HT-29 (cell line): ENCODE results near the gene ALPL. TPM values are rescaled to one million over a fixed set of nuclear protein-coding genes. Genes with fewer than 3 reads are reported as not detected.
"Not testable (repeated sequence)": the region's sequence is repeated elsewhere in the genome, so short reads cannot be mapped to it uniquely, and the experiment has no call there.

Experiments used
- DNase-seq: peaks from one replicate; pipeline ENCODE4 v3.0.0-alpha.2; 2015; ENCODE audit warnings: low spot score
- total RNA-seq: library from RNA; depleted of rRNA; stranded (reverse); fragments of >200 nt; shearing (Covaris generic); gene quantifications from 2 replicates; pipeline ENCODE4 v1.2.3, GENCODE V29; 2014; rRNA removed

ALPL gene
- total RNA-seq, result not detected in 2 replicates

- DNase-seq, result no peak
Measured at GRCh38 chr1:21509351-21510112, at the start of gene ALPL. Gene ALPL, plus strand, starts transcription at chr1:21509423. Its CDS starts 44,659 bp downstream, at chr1:21554082.

DNA sequence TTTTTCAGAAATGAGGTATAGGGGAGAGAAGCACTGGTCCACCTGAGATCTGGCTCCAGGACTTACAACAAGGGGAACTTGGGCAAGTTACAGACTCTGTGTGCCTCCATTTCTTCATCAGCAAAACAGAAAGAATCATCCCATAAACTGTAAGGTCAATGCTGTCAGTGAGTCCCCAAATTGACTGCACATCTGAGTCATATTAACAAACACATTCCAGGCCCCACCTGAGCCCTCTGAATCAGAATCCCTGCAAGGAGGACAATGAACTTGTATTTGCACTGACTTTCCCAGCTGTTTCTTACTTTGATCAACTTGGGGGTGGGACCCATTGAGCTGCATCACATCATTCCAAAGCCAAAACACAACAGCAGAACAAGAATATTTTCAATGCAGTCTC, 44.1 kb upstream of the ALPL start:
- DNase-seq, result not testable (repeated sequence)

GRCh38 chr1:21467946-21468345, 41.3 kb upstream of the ALPL start:
- DNase-seq, result not testable (repeated sequence)

DNA sequence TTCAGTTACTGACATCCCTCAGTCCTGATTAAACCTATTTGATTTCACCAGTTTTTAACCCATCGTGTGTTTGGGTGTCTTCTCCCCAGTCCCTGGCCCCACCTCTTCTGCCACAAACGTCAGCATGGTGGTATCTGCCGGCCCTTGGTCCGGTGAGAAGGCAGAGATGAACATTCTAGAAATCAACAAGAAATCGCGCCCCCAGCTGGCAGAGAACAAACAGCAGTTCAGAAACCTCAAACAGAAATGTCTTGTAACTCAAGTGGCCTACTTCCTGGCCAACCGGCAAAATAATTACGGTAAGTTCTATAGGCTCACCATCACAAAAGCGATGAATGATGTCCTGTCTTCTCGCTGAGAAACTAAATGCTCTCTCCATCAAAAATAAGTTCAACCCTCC, 40.6 kb upstream of the ALPL start:
- DNase-seq, result peak; percentile 29

- DNase-seq, result no peak
Measured at GRCh38 chr1:21469581-21469980, 39.6 kb upstream of the ALPL start.

- no peak for DNase-seq
Measured at GRCh38 chr1:21472861-21473260, 36.4 kb upstream of the ALPL start.

GRCh38 chr1:21478356-21478755, 30.9 kb upstream of the ALPL start:
- DNase-seq, result no peak

DNA sequence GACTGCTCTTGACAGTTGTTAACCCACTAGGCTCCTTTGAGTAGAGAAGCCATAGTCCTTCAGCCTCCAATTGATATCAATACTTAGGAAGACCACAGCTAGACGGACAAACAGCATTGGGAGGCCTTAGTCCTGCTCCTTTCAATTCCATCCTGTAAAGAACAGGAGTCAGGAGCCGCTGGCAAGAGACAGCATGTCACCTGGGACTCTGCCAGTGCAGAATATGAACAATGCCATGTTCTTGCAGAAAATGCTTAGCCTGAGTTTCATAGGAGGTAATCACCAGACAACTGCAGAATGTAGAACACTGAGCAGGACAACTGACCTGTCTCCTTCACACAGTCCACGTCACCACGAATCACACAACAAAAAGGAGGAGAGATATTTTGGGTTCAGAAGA, 25.3 kb upstream of the ALPL start:
- DNase-seq, result not testable (repeated sequence)

DNA sequence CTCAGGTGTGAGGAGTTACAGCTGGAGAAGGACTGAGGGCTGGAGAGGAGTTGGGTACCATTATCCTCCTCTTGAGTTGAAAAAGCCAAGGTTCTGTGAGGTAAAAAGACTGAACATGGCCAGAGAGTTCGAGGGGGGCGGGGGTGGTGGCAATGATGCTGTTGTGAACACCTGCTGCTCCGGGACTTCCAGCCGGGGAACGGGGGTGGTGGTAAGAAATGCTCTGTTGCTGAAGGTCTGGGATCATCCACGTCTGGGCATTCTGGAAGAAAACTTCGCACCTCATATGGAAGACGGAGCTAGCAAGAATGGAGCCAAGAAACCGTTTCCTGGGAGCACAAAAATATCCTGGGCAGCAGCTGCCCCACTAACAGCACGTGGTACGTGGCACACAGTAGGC, 20.1 kb upstream of the ALPL start:
- no peak for DNase-seq

- DNase-seq, result peak; percentile 28
Measured at GRCh38 chr1:21490774-21491487, 18.3 kb upstream of the ALPL start.

GRCh38 chr1:21491488-21492355, 17.5 kb upstream of the ALPL start:
- DNase-seq, result no peak

GRCh38 chr1:21492356-21492625, 16.9 kb upstream of the ALPL start:
- DNase-seq, result no peak

DNA sequence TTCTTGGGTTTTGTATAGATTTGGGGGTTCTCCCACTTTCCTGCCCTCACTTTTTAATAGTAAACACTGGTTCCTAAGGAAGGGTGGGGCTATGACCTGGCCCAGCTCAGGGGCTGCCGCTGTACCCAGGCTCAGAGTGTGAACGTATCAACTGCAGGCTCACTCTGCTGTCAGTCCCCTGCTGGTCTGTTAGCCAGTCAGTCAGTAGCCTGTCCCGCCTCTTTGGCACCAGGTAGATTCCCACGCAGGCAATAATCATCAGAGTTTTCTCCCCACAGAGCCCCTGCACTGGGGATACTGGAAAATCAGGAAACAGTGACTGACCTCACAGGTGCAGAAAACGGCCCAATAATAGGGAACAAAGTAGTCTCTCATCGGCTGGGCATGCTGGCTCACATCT, 15.0 kb upstream of the ALPL start:
- no peak for DNase-seq

- no peak for DNase-seq
Measured at GRCh38 chr1:21495225-21495820, 13.9 kb upstream of the ALPL start.

DNA sequence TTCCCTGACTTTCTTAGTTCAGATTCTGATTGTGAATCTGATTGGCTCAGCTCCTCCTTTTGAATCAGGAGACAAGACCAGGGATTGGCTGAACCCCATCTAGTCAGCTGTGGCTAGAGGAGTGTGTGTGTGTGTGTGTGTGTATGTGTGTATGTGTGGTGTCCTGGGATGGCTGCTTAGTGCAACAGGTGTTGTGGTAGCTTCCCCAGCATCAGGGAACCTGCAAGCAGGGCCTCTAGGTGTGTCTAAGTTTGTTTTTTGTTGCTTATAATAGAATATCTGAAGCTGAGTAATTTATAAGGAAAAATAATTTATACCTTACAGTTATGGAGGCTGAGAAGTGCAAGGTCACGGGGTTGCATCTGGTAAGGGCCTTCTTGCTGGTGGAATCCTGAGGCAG, 13.2 kb upstream of the ALPL start:
- DNase-seq, result no peak

GRCh38 chr1:21496886-21497285, 12.3 kb upstream of the ALPL start:
- no peak for DNase-seq

- DNase-seq, result no peak
Measured at GRCh38 chr1:21497466-21498061, 11.7 kb upstream of the ALPL start.

- DNase-seq, result no peak
Measured at GRCh38 chr1:21499283-21499950, 9.8 kb upstream of the ALPL start.

DNA sequence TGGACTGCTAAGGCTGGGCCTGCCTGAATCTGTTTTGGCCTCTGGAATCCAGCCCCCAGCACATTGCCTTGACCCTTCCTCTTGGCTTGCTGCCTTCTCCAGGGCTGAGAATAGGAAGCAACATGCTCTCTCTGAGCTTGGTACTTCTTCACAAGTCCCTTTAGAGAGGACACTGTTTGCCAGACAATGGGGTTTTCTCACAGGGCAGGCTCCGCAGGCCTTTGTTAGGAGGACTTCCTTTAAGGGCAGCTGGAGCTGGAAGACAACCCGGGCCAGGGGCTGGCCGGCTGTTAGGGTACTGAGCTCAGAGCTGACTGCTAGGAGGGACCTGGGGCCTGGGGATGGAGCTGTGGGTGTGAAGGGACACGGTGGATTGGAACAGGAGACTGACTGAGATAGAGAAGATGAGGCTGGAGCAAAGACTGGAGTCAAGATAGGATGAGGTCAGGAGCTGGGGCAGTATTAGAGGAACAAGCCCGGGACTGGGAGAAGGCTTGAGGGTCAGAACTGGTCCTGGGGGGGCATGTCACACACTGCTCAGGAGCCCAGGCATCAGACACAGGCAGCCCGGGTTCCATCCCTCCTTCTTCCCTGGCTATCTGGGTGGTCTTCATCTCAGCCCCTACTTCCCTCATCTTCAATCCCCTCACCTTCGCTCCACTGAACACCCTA, 5.4 kb upstream of the ALPL start:
- no peak for DNase-seq

DNA sequence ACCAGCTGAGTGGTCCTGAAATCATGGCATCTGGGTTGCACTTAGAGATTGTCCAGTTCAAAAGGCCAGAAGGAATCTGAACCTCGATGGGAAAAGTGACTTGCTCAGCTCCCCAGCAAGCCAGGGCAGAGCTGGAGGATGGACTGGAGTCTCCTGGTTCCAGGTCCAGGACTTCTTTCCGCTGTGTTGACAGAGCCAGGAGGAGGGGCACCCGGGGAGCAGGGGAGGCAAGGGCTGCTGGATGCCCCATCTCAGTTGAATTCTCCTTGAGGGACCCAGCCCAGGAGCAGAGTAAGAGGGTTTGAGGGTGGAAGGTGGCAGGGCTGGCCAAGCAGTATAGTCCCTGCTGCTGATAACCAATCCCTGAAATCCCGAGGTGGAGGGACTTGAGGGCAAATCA, 2.4 kb upstream of the ALPL start:
- no peak for DNase-seq
